Measurements from ENCODE around the gene DECR2.

Gene DECR2

DNA sequence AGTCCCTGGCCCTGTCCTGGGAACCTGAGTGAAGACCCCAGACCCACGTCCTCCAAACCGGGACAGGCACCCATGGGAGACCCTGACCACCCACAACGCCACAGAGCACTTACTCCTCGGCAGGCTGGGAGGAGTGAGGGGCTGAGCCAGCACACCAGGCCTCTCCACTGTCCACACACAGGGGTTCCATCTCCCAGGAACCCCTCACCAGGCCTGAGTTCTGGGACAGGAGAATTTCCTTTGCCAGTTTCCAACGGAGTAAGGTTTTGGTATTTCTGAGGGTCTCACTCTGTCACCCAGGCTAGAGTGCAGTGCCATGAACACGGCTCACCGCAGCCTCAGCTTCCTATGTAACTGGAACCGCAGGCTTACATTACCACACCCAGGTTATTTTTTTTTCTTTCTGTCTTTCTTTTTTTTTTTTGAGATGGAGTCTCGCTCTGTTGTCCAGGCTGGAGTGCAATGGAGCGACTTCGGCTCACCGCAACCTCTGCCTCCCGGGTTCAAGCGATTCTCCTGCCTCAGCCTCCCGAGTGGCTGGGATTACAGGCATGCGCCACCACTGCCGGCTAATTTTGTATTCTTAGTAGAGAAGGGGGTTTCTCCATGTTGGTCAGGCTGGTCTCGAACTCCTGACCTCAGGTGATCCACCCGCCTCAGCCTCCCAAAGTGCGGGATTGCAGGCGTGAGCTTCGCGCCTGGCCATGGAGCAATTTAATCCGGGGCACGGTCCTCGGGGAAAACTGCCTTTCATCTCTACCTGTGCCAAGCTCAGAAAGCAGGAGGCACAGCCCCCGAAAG, 21.5 kb upstream of the DECR2 start:
- DNase-seq = no peak

DNA sequence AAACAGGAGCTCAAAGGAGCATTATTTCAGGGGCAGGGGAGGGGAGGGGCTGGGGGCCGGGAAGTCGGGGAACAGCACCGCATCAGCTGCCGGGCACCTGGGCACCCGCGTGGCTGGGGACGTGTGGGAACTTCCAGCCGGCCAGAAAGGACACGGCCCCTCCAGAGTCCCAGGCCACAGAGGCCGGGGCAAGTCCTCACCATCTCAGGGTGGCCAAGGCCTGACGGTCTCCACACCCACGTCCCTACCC, 21.0 kb upstream of the DECR2 start:
- no peak for TF ChIP-seq POLR2A (IDR thresholded peaks at IDR 0.05; ENCODE audit: low read length)
- TF ChIP-seq GATA1 (IDR thresholded peaks at IDR 0.05; ENCODE audit: low read depth, low read length) = no peak

More for the DNA sequence above, 21.5 kb upstream of the DECR2 start:
- TF ChIP-seq POLR2A (IDR thresholded peaks at IDR 0.05; ENCODE audit: low read length) = no peak
- no peak for TF ChIP-seq GATA1 (IDR thresholded peaks at IDR 0.05; ENCODE audit: low read depth, low read length)

DNA sequence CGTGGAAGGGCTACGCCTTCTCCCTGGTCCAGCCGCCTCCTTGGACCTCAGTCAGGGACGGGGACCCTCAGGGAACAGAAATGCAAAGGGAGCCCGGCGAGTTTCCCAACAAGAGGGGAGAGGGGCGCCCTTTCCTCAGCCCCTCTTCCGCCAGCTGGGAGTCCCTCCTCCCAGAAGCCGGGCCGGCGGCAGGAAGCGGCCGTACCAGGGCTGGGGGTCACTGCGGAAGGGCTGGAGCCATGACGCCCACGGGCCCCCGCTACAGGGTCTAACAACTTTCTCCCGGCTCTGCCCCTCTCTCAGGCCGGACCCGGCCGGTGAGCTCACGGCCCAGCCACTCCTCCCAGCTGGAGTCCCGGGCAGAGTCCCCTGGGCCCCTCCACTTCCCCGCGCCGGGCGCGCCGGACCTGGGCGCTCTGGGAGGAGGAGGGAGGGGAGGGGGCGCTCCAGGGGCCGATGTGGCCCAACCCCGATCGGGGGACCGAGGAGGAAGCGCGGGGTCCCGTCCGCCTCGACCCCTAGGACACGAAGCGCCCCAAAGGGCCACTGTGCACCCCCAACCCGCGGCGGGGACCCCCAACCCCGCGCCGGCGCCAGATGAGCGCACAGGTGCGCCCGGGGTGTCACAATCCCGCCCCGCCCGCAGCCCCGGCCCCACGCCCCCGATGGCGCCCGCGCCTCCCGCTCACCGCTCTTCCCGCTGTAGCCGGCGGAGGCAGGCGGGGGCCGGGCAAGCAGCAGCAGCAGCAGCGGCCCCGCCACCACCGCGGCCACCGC, 20.5 kb upstream of the DECR2 start:
- DNase-seq = peak in 1 of 2 experiments; percentile 54
- TF ChIP-seq POLR2A (IDR thresholded peaks at IDR 0.05; ENCODE audit: low read length) = no peak
- no peak for TF ChIP-seq GATA1 (IDR thresholded peaks at IDR 0.05; ENCODE audit: low read depth, low read length)

More for the DNA sequence above, 21.0 kb upstream of the DECR2 start:
- no peak for DNase-seq

DNA sequence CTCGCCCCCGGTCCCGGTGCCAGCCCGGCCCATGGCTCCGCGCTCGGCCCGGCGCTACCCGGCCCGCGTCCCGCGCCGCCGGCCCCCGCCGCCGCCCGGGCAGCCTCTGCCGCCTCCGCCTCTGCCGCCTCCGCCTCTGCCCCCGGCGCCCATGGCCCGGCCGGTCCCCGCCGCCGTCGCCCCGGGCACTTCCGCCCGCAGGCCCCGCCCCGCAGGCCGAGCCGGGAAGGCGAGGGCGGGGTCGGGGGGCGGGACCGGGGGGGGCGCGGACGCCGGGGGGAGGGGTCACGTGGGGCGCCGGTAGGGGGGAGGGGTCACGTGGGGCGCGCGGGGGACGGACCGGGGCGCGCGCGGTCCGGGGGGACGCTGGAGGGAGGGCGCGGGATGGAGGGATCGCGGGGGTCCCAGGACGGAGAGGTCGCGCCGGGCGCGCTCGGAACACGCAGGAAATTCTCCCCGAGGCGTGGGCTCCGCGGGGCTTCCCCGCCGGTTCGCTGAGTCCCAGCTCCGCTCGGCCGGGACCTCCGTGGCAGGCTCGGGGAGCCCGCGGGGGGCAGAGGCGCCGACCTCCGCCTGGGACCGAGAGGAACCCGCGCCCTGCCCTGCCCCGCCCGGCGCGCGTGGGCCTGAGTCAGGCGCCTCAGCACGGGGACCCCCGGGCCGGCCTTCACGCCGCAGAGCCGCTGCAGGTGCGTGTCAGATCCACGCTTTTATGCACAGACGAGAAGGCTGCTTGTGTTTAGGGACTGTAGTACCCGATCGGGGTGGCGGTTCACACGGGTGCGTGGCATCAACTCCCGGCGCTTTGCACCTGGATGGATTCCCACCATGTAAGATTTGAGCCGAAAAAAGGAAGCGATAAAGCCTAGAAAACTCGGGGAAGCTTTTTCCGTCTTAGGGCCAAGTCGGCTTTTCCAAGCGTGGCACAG, 19.6 kb upstream of the DECR2 start, which contains the start of gene PGAP6:
Gene PGAP6, minus strand, starts transcription at position 190 of the 929 bp plus-strand sequence. Its CDS starts 157 bp downstream, at position 33.
- no peak for TF ChIP-seq POLR2A (IDR thresholded peaks at IDR 0.05; ENCODE audit: low read length)
- no peak for TF ChIP-seq GATA1 (IDR thresholded peaks at IDR 0.05; ENCODE audit: low read depth, low read length)
- DNase-seq = peak; percentile 78 to 86

DNA sequence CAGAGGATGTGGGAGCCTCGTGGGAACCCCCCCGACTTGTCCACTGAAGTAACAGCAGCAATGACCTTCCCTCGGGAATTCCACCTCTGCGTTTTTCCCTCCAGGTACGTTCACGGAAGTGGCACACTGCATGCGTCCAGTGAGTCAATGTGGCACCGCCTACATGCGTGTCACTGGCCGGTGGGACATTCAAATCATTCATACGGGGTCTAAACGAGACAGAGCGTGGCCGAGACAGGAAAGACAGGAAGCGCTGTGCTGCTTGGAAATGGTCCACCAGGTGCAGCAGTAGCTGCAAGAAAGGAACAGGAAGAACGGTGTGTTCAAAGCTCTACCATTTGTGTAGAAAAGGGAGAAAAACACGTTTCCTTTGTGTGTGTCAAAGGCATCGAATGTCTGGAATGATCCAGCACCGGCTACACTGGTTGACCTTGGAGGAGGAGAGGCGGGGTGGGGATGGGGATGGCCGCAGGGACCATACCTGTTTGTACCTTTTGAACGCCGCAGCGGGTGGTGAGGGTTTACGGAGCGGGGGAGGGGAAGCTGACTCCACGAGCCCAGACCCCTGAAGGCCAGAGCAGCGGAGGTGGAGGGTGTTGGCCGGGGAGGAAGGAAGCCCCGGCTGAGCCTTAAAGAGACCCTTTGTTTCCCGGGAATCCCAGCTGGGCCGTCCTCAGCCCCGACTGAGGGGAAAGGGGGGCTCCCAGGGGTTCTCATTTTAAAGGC, 18.2 kb upstream of the DECR2 start:
- DNase-seq = no peak
- no peak for TF ChIP-seq POLR2A (IDR thresholded peaks at IDR 0.05; ENCODE audit: low read length)
- no peak for TF ChIP-seq GATA1 (IDR thresholded peaks at IDR 0.05; ENCODE audit: low read depth, low read length)

DNA sequence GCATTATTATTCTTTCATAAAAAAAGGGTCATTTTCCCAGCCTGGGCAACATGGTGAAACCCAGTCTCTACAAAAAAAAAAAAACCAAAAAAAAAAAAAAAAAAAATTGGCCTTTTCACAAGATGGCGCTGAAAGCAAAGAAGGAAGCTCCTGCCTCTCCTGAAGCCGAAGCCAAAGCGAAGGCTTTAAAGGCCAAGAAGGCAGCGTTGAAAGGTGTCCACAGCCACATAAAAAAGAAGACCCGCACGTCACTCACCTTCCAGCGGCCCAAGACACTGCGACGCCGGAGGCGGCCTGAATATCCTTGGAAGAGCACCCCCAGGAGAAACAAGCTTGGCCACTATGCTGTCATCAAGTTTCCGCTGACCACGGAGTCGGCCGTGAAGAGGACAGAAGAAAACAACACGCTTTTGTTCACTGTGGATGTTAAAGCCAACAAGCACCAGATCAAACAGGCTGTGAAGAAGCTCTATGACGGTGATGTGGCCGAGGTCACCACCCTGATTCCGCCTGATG, 15.0 kb upstream of the DECR2 start:
- no peak for DNase-seq
- TF ChIP-seq GATA1 (IDR thresholded peaks at IDR 0.05; ENCODE audit: low read depth, low read length) = no peak
- no peak for TF ChIP-seq POLR2A (IDR thresholded peaks at IDR 0.05; ENCODE audit: low read length)

DNA sequence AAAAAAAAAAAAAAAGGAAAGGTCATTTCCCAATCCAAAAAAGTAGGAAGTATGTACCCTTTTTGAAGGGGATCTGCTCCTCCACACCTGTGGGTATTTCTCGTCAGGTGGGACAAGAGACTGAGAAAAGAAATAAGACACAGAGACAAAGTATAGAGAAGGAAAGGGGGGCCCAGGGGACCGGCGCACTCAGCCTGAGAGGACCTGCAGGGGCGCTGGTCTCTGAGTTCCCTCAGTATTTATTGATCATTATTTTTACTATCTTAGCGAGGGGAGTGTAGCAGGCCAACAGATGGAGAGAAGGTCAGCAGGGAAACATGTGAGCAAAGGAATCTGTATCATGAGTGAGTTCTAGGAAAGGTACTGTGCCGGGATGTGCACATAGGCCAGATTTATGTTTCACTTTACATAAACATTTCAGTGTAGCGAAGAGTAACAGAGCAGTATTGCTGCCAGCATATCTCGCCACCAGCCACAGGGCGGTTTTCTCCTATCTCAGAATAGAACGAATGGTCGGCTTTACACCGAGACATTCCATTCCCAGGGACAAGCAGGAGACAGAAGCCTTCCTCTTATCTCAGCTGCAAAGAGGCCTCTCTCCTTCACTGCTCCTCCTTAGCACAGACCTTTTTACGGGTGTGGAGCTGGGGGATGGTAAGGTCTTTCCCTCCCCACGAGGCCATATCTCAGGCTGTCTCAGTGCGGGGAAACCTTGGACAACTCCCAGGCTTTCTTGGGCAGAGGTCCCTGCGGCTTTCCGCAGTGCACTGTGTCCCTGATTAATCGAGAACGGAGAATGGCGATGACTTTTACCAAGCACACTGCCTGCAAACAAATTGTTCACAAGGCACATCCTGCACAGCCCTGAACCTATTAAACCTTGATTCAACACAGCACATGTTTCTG, 13.7 kb upstream of the DECR2 start:
- peak; percentile 40 for TF ChIP-seq POLR2A (IDR thresholded peaks at IDR 0.05; ENCODE audit: low read length)
- peak; percentile 73 to 80 for DNase-seq

DNA sequence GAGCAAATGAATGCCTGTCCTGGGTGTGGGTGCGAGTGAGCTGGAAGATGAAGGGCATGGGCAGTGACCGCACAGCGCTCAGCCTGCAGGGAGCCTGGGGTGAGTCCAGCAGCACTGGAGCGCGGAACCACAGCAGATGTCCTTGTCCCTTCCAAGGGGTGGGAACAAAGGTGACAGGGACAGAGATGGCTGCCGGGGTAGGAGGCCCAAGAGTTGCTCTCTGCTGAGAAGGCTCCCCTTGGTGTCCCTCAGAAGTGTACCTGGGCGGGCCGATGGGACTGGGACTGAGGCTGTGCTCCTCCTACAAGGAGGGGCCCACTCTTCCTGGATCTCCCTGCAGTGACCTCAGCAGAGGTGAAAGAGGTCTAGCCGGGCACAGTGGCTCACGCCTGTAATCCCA, 12.3 kb upstream of the DECR2 start:
- no peak for DNase-seq
- TF ChIP-seq GATA1 (IDR thresholded peaks at IDR 0.05; ENCODE audit: low read depth, low read length) = no peak
- TF ChIP-seq POLR2A (IDR thresholded peaks at IDR 0.05; ENCODE audit: low read length) = no peak

DNA sequence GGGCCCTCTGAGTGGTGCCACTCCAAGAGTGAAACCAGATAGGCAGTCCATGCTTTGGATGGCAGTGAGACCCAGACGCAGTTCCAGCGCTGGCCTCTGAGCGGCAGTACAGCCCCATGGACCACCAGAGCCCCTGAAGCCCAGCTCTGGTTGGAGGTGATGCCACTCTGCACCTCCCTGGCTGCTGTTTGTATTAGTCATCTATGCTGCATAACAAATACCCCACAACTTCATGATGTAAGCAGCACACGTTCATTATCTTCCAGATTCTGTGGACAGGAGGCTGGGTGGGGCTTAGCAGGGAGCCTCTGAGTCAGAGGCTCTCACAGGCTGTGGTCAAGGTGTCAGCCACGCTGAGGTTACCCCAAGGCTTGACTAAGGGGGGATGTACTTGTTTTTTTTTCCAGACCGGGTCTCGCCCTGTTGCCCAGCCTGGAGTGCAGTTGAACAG, 9.8 kb upstream of the DECR2 start:
- no peak for TF ChIP-seq GATA1 (IDR thresholded peaks at IDR 0.05; ENCODE audit: low read depth, low read length)
- no peak for TF ChIP-seq POLR2A (IDR thresholded peaks at IDR 0.05; ENCODE audit: low read length)

DNA sequence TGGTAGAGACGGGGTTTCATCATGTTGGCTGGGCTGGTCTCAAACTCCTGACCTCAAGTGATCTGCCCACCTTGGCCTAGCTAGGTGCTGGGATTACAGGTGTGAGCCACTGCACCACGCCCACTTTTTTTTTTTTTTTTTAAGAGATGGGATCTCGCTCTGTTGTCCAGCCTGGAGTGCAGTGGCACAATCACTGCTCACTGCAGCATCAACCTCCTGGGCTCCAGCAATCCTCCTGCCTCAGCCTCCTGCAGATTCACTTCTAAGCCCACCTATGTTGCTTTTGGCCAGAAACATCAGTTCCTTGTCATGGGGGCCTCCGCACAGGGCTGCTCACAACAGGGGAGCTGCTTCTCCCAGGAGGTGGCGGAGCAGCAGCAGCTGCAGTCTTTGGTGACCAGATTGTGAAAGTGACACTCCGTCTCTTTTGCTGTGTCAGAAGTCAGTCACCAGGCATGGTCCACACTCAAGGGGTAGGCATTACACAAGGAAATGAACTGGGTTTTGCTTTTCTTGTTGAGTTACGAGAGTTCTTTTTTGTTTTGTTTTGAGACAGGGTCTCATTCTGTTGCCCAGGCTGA, 9.1 kb upstream of the DECR2 start:
- DNase-seq = peak in 1 of 2 experiments; percentile 25
- TF ChIP-seq GATA1 (IDR thresholded peaks at IDR 0.05; ENCODE audit: low read depth, low read length) (no peak), POLR2A (IDR thresholded peaks at IDR 0.05; ENCODE audit: low read length) (no peak)

More for the DNA sequence above, 9.8 kb upstream of the DECR2 start:
- DNase-seq = peak; percentile 83 to 86

DNA sequence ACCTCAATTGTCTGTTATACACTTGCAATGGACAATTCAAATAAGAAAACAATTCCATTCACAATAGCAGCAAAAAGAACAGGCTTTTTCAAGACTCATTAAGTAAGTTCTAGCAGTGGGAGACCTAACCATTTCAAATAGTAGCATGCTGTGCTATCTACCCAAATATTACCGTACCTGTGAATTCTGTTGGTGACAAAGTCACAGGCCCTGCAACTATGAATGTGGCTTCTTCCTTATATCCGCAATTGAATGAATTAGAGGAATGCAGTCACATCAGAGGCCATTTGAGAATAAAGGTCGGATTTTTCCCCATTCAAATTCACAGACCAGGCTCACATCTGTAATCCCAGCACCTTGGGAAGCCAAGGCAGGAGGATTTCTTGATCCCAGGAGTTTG, 5.5 kb upstream of the DECR2 start:
- TF ChIP-seq GATA1 (IDR thresholded peaks at IDR 0.05; ENCODE audit: low read depth, low read length) = no peak
- no peak for TF ChIP-seq POLR2A (IDR thresholded peaks at IDR 0.05; ENCODE audit: low read length)
- peak in 1 of 2 experiments; percentile 52 for DNase-seq

DNA sequence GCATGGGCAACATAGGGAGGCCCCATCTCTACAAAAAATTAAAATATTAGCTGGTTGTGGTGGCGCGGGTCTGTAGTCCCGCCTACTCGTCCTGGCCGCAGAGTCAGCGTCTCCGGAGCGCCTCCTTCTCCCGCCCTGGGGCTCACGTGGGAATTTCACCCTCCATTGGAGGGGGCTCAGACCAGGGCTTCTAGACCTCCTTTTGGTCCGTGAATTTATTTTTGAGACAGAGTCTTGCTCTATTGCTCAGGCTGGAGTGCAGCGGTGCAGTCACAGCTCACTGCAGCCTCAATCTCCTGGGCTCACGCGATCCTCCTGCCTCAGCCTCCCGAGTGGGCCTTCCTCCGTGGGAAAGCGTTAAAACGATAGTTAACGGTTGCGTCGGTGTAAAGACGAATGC, 5.1 kb upstream of the DECR2 start:
- peak; percentile 60 for TF ChIP-seq POLR2A (IDR thresholded peaks at IDR 0.05; ENCODE audit: low read length)
- TF ChIP-seq GATA1 (IDR thresholded peaks at IDR 0.05; ENCODE audit: low read depth, low read length) = no peak
- peak; percentile 65 to 81 for DNase-seq
